GM10248 (cell line): Measurements from ENCODE around the gene RPP14.
"Not testable (repeated sequence)": the region's sequence is repeated elsewhere in the genome, so short reads cannot be mapped to it uniquely, and the experiment has no call there.

Source experiments
- CTCF ChIA-PET: fragments of 300-600 bp; sonication (Branson Sonifier 250); formaldehyde crosslinking; extraction: SDS; loops from one replicate; lab custom pipeline; 2021; ENCODE audit warnings: antibody characterized with exemption; lab: Yijun Ruan, JAX
- POLR2A ChIA-PET: fragments of 350-650 bp; sonication (Branson Sonifier 250); formaldehyde crosslinking; extraction: SDS; loops from one replicate; lab custom pipeline; 2020; ENCODE audit warnings: antibody characterized with exemption; lab: Yijun Ruan, JAX
- DNase-seq: peaks from one replicate; pipeline ENCODE4 v3.0.0; 2012; ENCODE audit errors: extremely low spot score
- TF ChIP-seq, protein P1 (sequence below): IDR thresholded peaks from 2 replicates; pipeline ENCODE4 v1.5.1; 2012; ENCODE audit warnings: mild to moderate bottlenecking, low read depth; ENCODE audit errors: extremely low read depth, missing control alignments, control extremely low read depth

RPP14 gene

DNA sequence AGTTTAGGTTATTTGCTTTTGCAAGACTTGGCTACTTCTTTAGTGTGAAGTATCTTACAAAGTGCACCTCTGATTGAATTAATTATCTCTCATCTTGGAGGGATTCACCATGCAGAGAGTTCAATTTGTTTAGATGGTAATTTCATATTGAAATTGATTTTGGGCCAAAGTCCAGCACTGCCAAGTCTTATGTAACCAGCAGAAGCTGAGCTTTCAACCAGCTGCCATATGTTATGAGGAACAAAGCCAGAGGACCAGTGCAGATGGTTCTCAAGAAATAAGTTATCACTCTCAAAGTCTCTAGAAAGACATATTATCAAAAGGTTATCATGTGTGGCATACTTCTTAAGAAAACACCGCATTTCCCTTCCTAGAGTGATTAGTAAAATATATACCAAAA, 39.5 kb upstream of the RPP14 start:
- DNase-seq: no peak
- TF ChIP-seq, protein P1, sequence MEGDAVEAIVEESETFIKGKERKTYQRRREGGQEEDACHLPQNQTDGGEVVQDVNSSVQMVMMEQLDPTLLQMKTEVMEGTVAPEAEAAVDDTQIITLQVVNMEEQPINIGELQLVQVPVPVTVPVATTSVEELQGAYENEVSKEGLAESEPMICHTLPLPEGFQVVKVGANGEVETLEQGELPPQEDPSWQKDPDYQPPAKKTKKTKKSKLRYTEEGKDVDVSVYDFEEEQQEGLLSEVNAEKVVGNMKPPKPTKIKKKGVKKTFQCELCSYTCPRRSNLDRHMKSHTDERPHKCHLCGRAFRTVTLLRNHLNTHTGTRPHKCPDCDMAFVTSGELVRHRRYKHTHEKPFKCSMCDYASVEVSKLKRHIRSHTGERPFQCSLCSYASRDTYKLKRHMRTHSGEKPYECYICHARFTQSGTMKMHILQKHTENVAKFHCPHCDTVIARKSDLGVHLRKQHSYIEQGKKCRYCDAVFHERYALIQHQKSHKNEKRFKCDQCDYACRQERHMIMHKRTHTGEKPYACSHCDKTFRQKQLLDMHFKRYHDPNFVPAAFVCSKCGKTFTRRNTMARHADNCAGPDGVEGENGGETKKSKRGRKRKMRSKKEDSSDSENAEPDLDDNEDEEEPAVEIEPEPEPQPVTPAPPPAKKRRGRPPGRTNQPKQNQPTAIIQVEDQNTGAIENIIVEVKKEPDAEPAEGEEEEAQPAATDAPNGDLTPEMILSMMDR: no peak
- ChIA-PET POLR2A (no interaction called here), CTCF (no interaction called here)

DNA sequence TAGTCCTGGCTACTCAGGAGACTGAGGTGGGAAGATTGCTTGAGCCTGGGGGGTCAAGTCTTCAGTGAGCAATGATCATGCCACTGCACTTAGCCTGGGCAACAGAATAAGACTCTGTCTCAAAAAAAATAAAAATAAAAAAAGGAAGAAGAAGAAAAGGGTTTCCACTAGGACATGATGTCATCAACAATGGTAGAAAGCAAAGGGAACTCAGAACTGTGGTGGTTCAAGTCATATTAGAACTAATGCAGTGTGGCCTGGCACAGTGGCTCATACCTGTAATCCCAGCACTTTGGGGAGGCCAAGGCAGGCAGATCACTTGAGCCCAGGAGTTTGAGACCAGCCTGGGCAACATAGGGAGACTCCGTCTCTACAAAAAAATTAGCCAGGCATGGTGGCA, 38.5 kb upstream of the RPP14 start:
- DNase-seq, CTCF ChIA-PET, POLR2A ChIA-PET: not testable (repeated sequence)

DNA sequence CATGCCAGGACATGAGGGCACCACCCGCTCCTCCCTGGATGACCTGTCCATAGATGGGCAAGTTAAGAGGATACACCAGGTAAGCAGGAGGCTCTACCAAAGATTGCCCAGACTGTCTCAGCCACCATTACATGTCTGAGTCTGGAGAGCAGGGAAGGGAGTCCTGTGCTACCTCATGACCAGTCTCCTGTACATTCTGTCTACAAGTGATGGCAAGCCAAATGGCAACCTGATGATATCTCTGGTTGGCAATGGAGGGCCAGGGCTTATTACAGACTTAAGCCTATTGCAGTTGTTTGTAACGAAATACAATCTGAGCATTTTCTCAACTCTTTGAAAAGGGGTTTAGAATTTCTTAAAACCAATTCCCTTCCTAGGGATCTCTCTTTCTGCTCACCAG, 36.7 kb upstream of the RPP14 start:
- TF ChIP-seq, protein P1: no peak
- POLR2A ChIA-PET: no interaction called here
- DNase-seq: no peak
- CTCF ChIA-PET: interaction anchor here (2.5 kb wide), 1 partner anchor 82 kb away, joined by 10 read pairs; no protein-coding TSS in a partner anchor

DNA sequence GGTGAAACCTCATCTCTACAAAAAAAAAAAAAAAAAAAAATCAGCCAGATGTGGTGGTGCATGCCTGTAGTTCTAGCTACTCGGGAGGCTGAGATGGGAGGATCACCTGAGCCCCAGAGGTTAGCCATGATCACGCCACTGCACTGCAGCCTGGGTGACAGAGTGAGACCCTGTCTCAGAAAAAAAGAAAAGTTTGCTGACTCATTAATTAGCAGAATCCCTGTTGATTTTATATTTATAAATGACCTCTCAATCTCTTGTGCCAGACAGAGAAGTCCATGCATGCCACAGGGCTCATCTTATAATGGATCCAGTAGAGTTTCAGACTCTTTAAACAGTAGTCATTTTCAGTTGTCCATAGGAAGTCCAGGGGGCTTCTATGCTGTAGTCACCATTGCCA, 35.6 kb upstream of the RPP14 start:
- ChIA-PET CTCF (interaction anchor here (1.0 to 2.5 kb wide), 7 partner anchors 10 to 103 kb away, joined by 4 to 10 read pairs (median 5); partner anchors contain the start of genes HTD2 and RPP14), POLR2A (no interaction called here)

DNA sequence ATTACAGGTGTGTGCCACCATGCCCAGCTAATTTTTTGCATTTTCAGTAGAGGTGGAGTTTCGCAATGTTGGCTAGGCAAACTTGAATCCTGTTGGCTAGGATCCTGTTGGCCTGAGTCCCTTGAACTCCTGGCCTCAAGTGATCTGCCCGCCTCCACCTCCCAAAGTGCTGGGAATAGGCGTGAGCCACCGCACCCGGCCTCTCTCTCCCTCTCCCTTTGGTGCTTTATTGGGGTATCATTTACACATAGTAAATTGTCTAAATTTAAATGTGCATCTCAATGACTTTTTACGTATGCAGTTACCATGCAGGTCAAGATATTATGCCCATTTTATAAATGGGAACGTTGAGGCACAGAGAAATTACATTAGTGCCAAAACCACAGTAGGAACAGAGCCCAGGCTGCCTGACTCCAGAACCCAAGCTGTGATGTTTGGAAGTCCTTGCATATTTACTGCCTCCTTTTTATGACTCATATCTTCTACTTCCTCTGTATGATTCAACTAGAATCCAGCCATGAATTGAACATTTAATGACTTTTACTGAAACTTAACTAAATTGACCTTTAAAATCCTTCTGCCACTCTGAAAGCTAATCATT, 34.0 kb upstream of the RPP14 start:
- TF ChIP-seq, protein P1: no peak
- no peak for DNase-seq
- POLR2A ChIA-PET: no interaction called here
- CTCF ChIA-PET: interaction anchor here (1.4 to 2.6 kb wide), 7 partner anchors 9 to 105 kb away, joined by 4 to 10 read pairs (median 7); partner anchors contain the start of genes HTD2 and RPP14

More for the DNA sequence above, 35.6 kb upstream of the RPP14 start:
- TF ChIP-seq, protein P1: no peak
- DNase-seq: no peak

DNA sequence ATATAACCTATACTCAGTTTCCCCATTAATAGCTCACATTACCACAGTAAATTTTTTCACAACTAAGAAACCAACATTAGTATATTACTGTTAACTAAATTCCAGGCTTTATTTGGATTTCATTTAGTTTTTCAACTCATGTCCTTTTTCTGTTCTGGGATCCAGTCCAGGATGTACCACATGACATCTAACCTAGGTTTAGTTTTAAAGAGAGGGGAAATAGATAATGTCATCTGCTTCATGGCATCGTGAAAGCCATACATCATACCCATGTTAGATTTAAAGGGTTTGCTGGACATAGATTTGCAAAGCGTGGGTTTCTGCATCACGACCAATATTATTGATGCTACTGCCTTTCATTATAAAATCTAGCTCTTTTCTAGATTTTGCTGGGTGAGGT, 33.2 kb upstream of the RPP14 start:
- DNase-seq: no peak
- TF ChIP-seq, protein P1: no peak
- ChIA-PET CTCF (interaction anchor here (1.6 to 2.6 kb wide), 3 partner anchors 33 to 95 kb away, joined by 6 to 9 read pairs (median 7); partner anchors contain the start of genes HTD2 and RPP14), POLR2A (no interaction called here)

DNA sequence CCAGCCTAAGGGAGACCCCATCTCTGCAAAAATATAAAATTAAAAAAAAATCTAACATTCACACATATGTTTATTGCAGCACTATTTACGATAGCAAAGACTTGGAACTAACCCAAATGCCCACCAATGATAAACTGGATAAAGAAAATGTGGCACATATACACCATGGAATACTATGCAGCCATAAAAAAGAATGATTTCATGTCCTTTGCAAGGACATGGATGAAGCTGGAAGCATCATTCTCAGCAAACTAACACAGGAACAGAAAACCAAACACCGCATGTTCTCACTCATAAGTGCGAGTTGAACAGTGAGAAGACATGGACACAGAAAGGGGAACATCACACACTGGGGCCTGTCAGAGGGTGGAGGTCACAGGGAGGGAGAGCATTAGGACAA, 32.7 kb upstream of the RPP14 start:
- POLR2A ChIA-PET, DNase-seq: not testable (repeated sequence)
- CTCF ChIA-PET: interaction anchor here (1.6 to 2.6 kb wide), 3 partner anchors 33 to 96 kb away, joined by 6 to 9 read pairs (median 7); partner anchors contain the start of genes HTD2 and RPP14
